CD4-positive, alpha-beta T cell treated with Interleukin-15 for 4 hours (primary cell): Measurements from ENCODE around the gene GTF2F2.

Source experiments
- DNase-seq: peaks from one replicate; pipeline ENCODE4 v3.0.0-alpha.2; 2020; ENCODE audit warnings: low spot score

GTF2F2 gene

DNA sequence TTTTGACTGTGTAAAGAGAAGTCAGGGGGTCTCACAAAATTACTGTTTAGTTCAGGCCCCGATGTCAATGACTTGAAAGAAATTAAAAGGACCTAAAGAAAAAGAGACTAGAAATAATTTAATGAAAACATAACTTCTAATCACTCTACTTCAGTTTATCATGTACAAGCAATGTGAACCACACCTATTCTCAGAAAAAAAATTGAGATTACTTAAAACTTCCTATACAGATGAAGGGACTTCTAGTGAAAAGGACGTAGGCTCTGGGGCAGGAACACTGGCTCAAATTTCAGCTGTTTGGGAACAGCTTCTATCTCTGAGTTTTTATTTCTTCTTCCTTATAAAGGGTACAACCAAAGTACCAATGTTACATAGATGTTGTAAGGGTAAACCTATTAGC lies 182.7 kb downstream of the GTF2F2 start:
- no peak for DNase-seq

- DNase-seq = no peak
These were observed 183.6 kb downstream of the GTF2F2 start for GRCh38 chr13:45303866-45304265.

DNA sequence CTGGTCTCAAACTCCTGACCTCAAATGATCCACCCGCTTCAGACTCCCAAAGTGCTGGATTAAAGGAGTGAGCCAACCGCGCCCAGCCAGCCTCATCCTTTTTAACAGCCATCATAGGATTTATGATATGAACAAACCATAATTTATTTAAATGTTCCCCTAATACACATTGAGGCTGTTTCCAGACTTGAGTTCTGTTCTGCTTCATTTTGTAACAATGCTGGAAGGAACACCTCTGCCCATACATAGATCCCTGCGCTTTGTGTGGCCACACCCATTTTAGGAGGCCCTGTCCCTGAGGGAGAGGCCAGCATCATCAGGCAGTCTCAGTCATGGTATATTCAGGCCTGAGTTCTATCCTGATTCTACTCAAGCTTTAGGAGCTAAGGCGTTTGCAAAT lies 184.8 kb downstream of the GTF2F2 start:
- no peak for DNase-seq

GRCh38 chr13:45306966-45307365 lies 186.7 kb downstream of the GTF2F2 start:
- DNase-seq = no peak

- DNase-seq = no peak
These were observed 190.2 kb downstream of the GTF2F2 start for GRCh38 chr13:45310341-45311131.

DNA sequence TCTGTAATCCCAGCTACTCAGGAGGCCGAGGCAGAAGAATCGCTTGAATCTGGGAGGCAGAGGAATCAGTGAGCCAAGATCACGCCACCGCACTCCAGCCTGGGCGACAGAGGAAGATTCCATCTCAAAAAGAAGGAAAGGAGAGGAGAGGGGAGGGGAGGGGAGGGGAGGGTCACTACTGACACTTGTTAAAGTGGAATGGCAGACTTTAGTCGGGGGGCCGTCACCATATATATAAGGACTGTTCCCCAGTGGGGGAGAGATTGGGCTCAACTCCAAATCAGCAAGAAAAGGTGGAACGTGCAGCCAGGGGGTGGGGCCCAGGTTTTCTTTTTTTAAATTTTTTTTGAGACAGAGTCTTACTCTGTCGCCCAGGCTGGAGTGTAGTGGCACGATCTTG lies 194.5 kb downstream of the GTF2F2 start:
- no peak for DNase-seq

DNA sequence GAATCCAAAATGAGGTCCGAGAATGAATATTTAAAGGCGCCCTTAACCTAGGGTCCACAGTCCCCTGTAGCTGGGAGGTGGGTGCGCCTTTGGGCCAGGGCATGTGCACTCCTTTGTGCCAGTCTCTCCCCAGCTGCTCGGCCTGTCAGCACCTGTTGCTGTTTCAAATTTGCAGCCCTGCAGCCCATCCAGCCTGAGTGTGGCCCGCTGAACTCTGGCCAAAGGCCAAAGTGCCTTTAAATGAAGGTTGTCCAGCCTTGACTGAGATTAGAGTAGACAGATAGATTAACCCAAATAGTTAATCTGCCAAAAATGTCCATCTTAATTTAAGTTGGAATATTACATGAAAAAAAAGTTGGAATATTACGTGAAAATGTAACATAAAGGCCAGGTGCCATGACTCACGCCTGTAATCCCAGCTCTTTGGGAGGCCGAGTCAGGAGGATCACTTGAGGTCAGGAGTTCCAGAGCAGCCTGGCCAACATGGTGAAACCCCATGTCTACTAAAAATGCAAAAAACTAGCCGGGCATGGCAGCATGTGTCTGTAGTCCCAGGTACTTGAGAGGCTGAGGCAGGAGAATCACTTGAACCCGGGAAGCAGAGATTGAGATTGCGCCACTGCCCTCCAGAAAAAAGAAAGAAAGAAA lies 195.3 kb downstream of the GTF2F2 start:
- no peak for DNase-seq

GRCh38 chr13:45316338-45316737 lies 196.0 kb downstream of the GTF2F2 start:
- DNase-seq = no peak

DNA sequence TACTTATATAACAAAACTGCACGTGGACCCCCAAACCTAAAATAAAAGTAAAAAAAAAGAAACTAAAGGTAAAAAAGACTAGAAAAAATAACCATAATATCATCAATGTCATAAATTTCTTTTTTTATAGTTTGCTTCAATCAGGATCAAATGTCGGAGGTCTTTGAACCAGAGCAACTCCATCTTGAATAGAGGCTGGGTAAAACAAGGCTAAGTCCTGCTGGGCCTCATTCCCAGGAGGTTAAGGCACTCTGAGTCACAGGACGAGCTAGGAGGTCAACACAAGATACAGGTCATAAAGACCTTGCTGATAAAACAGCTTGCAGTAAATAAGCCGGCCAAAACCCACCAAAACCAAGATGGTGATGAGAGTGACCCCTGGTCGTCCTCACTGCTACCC lies 196.7 kb downstream of the GTF2F2 start:
- DNase-seq = no peak

DNA sequence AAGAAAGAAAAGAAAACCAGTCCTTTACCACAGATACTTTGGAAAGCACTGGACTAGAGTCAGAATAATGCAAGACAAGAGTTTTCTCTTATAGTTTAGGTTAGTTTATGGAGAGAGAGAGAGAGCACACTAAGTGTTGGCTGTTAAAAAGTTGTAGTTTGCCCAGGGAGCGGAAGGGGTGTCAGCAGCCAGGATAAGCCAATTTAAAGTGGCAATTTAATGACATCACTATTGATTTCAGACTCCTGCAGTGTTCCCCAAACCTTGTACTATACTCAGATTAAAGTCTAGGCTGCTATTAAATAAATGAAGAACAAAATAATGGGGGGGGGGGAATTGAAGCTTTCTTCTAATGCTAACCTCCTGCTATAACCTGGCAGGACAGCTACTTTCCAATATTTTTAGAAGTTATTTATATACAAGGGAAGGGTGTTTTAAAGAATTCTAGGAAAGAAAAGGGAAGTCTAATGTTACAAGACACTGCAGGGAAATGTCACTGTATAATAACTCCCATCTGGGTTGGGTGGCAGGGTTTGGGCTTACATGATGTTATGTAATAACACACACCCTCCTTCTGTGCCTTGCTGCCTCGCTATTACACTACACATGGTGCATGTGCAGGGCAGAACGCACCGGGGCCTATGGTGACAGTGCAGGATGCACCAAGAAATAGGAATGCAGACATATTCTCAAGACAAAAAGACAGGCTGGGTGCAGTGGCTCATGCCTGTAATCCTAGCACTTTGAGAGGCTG lies 200.7 kb downstream of the GTF2F2 start:
- no peak for DNase-seq

DNA sequence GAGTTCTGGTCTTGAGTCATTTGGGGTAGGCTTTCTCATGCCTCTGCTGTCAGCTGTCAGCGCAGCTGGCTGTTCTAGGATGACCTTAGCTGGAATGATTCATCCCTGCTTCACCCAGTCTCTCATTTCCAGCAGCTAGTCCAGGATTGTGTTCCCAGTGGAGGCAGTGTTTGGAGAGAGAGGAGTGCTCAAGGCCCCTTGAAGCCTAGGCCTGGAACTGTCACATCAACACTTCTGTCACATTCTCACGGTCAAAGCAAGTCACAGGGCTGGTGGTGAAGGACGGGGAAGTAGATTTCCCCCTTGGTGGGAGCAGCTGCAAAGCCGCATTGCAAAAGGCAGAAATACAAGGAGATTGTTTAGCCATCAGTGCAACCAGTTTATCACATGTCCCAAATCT lies 205.5 kb downstream of the GTF2F2 start:
- DNase-seq = no peak

DNA sequence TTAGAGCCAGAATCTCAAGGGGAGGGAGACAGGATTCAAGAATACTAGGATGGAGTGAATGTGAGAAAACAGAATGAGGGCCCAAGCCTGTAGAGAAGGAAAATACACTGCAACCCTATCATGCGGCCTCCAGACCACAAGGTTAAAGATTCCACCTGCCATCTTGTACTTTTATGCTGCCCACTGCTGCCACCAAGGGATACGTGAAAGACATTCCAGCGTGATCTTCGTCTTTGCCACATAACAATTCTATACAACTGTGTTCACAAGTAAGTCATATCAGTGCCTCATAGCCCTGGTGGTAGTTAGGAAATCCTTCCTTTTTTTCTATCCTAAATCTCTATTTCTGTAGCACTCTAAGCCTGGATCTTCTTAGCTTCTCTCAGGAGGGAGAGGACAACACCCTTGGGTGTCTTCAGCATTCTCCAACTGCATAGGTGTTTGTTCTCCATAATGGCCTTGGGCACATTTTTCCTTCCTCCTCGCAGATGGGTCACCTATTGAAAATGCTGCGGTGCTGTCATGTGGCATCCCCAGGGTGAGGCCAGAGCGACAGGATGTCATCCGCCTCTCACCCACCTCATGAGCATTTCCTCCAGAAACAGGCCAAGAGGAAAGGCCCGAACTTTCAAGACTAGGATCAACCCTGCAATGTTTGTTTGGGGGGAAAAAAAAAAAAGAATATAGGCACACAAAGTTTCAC lies 207.1 kb downstream of the GTF2F2 start:
- DNase-seq = no peak

GRCh38 chr13:45328661-45329111 lies 208.4 kb downstream of the GTF2F2 start:
- DNase-seq = no peak

GRCh38 chr13:45331123-45331619 lies 210.9 kb downstream of the GTF2F2 start:
- DNase-seq = no peak

- no peak for DNase-seq
These were observed 211.4 kb downstream of the GTF2F2 start for GRCh38 chr13:45331692-45332035.

DNA sequence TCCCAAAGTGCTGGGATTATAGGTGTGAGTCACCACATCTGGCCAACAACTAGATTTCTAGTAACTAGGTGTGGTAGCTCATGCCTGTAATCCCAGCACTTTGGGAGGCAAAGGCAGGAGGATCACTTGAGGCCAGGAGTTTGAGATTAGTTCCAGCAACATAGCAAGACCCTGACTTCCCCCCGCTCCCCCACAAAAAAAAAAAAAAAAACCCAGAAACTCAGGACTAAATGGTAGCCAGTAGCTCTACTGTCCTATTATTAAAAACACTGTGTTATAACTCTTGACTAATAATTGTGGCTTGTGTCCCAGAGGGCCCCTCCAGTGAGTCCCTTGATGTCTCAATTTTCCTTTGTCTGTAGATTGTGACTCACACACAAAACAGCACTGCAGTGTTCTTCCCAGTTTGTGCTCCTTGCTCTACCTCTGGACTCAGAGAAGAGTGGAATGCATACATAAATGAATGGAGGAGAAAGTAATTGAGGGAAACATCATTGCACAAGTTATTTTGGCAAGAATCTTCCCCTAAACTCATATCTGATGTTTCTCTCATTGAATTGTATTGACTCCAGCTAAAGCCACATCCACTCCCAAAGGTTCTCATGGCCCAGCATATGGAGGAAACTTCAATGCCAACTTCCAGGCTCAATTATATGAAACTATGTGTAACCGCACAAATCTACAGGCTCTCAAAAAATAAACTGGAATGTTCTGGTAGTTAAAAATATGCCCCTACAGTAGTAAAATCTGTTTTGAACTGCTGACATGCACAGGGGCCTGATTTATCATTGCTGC lies 211.9 kb downstream of the GTF2F2 start:
- DNase-seq = no peak

DNA sequence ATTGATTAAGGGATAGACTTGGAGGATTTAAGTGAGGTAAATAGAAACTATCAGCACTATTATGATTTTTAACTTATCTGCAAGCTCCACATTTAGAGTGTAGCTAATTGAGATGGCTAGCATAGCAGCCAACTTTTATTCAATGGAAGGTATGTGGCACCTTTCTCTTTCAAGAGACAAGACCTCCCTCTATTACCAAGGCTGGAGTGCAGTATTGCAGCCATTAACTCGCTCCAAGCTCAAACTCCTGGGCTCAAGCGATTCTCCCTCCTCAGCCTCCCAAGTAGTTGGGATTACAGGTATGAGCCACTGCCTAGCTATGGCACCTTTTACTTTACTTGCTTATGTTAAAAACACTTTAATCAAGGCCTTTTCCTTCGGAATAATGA lies 212.5 kb downstream of the GTF2F2 start:
- DNase-seq = no peak

DNA sequence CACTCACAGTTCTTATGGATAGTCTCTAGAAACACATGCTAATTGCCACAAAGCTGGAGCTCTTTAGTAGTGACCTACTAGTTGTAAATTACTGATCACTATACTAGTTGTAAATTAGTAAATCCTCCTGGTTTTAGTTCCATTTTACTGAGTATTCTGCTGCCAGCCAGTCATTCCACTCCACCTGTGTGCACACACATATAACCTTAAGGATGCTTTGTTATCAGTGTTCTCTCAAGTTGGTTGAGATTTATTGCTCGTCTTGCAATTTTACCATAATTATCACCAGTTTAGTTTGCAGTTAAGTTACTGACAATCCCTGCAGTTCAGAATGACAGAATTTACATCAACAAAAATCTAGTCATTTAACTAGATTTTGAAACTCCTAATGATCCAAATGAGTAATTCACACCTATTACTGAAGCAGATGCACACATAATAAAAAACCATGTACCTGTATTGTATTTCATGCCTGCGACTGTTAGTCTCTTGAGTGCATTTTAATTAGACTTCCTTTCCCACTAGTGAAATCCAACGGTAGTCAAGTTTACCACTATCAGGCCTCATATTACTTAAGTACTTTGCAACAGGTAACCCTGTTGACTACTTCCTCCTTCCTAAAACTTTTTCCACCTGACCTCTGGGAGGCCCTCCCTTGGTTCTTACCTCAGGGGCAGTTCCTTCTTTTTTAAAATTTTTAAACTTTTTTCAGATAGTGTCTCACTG lies 213.1 kb downstream of the GTF2F2 start:
- no peak for DNase-seq
